NCI-H345 treated with DMSO at 0.1 percent for 48 hours (cell line): ENCODE measurements around the gene ANKS4B.
"Not testable (repeated sequence)": the region's sequence is repeated elsewhere in the genome, so short reads cannot be mapped to it uniquely, and the experiment has no call there.

Experiments used
- DNase-seq: peaks from one replicate; lab custom pipeline; 2025; ENCODE audit not compliant: unreplicated experiment; lab: John Stamatoyannopoulos, UW

ANKS4B gene

GRCh38 chr16:21289789-21290188 is 56.3 kb downstream of the ANKS4B start:
- DNase-seq: not testable (repeated sequence)

DNA sequence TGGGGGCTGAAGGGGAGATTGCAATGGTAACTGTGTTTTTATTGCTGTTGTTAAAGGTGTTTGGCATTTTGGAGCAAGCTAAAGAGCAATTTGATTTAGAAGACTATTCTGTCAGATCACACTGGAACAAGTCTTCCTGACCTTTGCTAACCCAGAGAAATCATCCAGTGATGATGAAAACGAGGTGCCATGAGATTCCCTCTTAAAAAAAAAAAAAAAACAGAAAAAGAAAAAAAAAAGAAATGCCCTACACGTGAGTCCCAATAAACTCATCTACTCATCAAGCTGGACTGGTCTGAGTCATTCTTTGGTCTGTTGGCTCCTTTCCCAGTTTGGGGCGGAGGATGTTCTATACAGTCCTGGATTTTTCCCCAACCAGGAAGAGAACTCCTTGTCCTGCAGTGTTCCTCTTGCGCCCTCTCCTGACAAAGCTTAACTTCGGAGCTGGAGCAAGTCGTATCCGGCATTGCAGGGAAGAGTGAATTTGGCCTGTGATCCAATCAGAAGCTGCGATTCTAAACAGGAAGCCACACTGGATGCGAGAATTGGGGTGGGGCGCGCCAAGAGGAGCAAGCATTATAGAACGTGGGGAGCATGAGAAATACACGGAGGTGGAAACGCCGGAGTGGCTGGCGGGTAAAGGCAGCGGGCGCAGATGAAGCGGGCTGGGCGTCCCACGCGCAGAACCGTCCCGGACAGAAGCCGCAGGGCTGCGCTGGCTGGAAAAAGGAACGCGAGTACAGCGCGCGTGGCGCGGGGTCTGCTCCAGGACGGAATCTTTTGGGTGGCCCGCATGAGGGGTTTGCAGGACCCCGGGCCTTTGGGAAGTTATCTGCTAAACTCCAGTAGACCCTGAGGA is 67.0 kb downstream of the ANKS4B start:
- peak; percentile 93 for DNase-seq

DNA sequence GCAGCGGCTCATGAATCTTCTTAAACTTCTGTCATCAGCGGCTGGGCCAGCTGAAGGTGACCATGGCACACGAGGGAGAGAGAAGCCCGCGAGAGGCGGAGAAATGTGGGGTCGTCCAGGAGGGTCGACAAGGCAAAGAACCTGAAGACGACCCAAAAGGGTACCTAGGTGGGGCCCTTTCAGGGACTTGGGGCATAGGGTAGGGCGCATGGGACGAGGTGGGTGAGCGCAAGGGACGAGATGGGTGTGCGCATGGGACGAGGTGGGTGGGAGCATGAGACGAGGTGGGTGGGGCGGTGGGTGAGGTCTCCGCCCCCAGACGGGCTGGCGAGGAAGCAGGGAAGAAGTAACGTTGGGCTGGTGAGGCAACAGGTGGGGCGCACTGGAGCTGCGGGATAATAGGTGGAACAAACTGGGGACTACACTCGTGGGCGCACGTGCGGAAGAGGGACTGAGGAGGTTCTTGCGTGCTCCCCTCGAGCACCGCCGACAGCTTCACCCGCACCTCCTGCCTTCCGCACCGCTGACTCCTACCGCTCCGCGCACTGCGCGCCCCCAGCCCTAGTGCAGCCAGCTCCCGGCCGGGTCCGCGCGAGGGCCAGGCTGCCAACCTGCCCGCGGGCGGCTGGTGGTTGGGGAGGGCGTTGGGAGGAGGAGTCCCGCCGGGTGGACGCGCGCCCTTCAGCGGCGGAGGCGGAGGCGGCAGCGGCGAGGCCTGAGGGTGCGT is 67.8 kb downstream of the ANKS4B start:
- DNase-seq: peak; percentile 57

GRCh38 chr16:21301895-21302291 is 68.4 kb downstream of the ANKS4B start:
- DNase-seq: no peak

GRCh38 chr16:21302454-21302853 is 69.0 kb downstream of the ANKS4B start:
- no peak for DNase-seq

DNA sequence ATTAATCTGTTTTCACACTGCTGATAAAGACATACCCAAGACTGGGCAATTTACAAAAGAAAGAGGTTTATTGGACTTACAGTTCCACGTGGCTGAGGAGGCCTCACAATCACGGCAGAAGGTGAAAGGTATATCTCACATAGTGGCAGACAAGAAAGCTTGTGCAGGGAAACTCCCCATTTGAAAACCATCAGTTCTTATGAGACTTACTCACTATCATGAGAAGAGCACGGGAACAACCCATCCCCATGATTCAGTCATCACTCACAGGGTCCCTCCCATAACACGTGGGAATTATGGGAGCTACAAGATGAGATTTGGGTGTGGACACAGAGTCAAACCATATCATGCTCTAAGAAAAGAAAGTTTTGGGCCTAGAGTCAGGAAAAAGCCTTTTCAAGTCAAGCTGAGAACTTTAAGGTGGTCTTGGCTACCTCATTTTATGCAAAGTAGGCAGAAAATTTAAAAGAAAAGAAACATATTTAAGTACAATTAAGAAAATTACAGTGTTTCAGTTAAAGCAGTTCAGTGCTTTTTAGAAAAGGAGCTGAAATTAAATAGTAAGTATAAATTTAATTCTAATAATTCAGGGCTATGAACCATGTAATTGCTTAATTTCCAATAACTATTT is 69.5 kb downstream of the ANKS4B start:
- no peak for DNase-seq
